NCI-H1105 (cell line): ENCODE data around the gene PAPOLA.
"Not testable (repeated sequence)": the region's sequence is repeated elsewhere in the genome, so short reads cannot be mapped to it uniquely, and the experiment has no call there.

ENCODE experiments used
- DNase-seq: peaks from one replicate; lab custom pipeline; 2025; lab: John Stamatoyannopoulos, UW

PAPOLA gene

GRCh38 chr14:96502621-96503305, 581 bp downstream of the PAPOLA start:
- peak; percentile 19 for DNase-seq

GRCh38 chr14:96503306-96503679, 1.1 kb downstream of the PAPOLA start:
- DNase-seq: no peak

- not testable (repeated sequence) for DNase-seq
These were observed 2.2 kb downstream of the PAPOLA start for GRCh38 chr14:96504353-96504752.

- DNase-seq: no peak
These were observed 5.5 kb downstream of the PAPOLA start for GRCh38 chr14:96507723-96508122.

- DNase-seq: no peak
These were observed 6.7 kb downstream of the PAPOLA start for GRCh38 chr14:96508900-96509299.

GRCh38 chr14:96509457-96510090, 7.4 kb downstream of the PAPOLA start:
- DNase-seq: no peak

GRCh38 chr14:96511146-96511545, 9.0 kb downstream of the PAPOLA start:
- no peak for DNase-seq

GRCh38 chr14:96511667-96512066, 9.5 kb downstream of the PAPOLA start:
- no peak for DNase-seq

GRCh38 chr14:96512122-96512521, 9.9 kb downstream of the PAPOLA start:
- no peak for DNase-seq

- DNase-seq: no peak
These were observed 10.6 kb downstream of the PAPOLA start for GRCh38 chr14:96512602-96513397.

- DNase-seq: no peak
These were observed 12.5 kb downstream of the PAPOLA start for GRCh38 chr14:96514694-96515093.

GRCh38 chr14:96515731-96516130, 13.5 kb downstream of the PAPOLA start:
- no peak for DNase-seq

GRCh38 chr14:96516351-96516750, 14.2 kb downstream of the PAPOLA start:
- DNase-seq: no peak

GRCh38 chr14:96519970-96520369, 17.8 kb downstream of the PAPOLA start:
- no peak for DNase-seq

GRCh38 chr14:96525452-96525851, 23.3 kb downstream of the PAPOLA start:
- DNase-seq: no peak

- no peak for DNase-seq
These were observed 30.4 kb downstream of the PAPOLA start for GRCh38 chr14:96532632-96533031.

- no peak for DNase-seq
These were observed 34.6 kb downstream of the PAPOLA start for GRCh38 chr14:96536807-96537206.

GRCh38 chr14:96538097-96538989, 36.2 kb downstream of the PAPOLA start:
- no peak for DNase-seq

GRCh38 chr14:96538990-96539317, 36.8 kb downstream of the PAPOLA start:
- DNase-seq: no peak

GRCh38 chr14:96554315-96554910, 52.2 kb downstream of the PAPOLA start:
- DNase-seq: peak; percentile 49

GRCh38 chr14:96559571-96559970, 57.4 kb downstream of the PAPOLA start:
- DNase-seq: no peak

GRCh38 chr14:96564389-96564788, 62.2 kb downstream of the PAPOLA start:
- DNase-seq: no peak
